ENCODE measurements around the gene CDK13. TPM values are rescaled to one million over a fixed set of nuclear protein-coding genes. Genes with fewer than 3 reads are reported as not detected.
"Not testable (repeated sequence)": the region's sequence is repeated elsewhere in the genome, so short reads cannot be mapped to it uniquely, and the experiment has no call there.

Gene CDK13
- polyA plus RNA-seq (2012; ENCODE audit: insufficient read depth, insufficient read length), result 27.1 TPM

- H3K4me3 ChIP-seq (ENCODE audit: low read length), result peak within 1 kb of the TSS; percentile 91
- peak; percentile 84 for DNase-seq (ENCODE audit: low read depth, low spot score)
Observed at GRCh38 chr7:39949971-39950472, at the start of gene CDK13. Gene CDK13 (plus strand): TSS chr7:39950256. CDS start chr7:39950642, 386 bp downstream.

GRCh38 chr7:39904077-39904486, 46.0 kb upstream of the CDK13 start:
- DNase-seq (ENCODE audit: low read depth, low spot score), result no peak
- H3K4me3 ChIP-seq (ENCODE audit: low read length), result no peak overlapping the region

- DNase-seq (ENCODE audit: low read depth, low spot score), result no peak
- no peak overlapping the region for H3K4me3 ChIP-seq (ENCODE audit: low read length)
Observed at GRCh38 chr7:39908141-39908540, 41.9 kb upstream of the CDK13 start.

- no peak for DNase-seq (ENCODE audit: low read depth, low spot score)
- no peak overlapping the region for H3K4me3 ChIP-seq (ENCODE audit: low read length)
Observed at GRCh38 chr7:39908973-39909372, 41.1 kb upstream of the CDK13 start.

- H3K4me3 ChIP-seq (ENCODE audit: low read length), result no peak overlapping the region
Observed at GRCh38 chr7:39909526-39909925, 40.5 kb upstream of the CDK13 start.

GRCh38 chr7:39910108-39910869, 39.8 kb upstream of the CDK13 start:
- DNase-seq (ENCODE audit: low read depth, low spot score), result peak; percentile 10
- H3K4me3 ChIP-seq (ENCODE audit: low read length), result no peak overlapping the region

More at GRCh38 chr7:39909526-39909925, 40.5 kb upstream of the CDK13 start:
- DNase-seq (ENCODE audit: low read depth, low spot score), result no peak

- DNase-seq (ENCODE audit: low read depth, low spot score), result no peak
- H3K4me3 ChIP-seq (ENCODE audit: low read length), result no peak overlapping the region
Observed at GRCh38 chr7:39911167-39911566, 38.9 kb upstream of the CDK13 start.

GRCh38 chr7:39915847-39916246, 34.2 kb upstream of the CDK13 start:
- DNase-seq (ENCODE audit: low read depth, low spot score), result not testable (repeated sequence)

GRCh38 chr7:39919646-39920045, 30.4 kb upstream of the CDK13 start:
- H3K4me3 ChIP-seq (ENCODE audit: low read length), result no peak overlapping the region
- DNase-seq (ENCODE audit: low read depth, low spot score), result no peak

More at GRCh38 chr7:39915847-39916246, 34.2 kb upstream of the CDK13 start:
- H3K4me3 ChIP-seq (ENCODE audit: low read length), result not testable (repeated sequence)

GRCh38 chr7:39921506-39922175, 28.4 kb upstream of the CDK13 start:
- no peak overlapping the region for H3K4me3 ChIP-seq (ENCODE audit: low read length)
- DNase-seq (ENCODE audit: low read depth, low spot score), result no peak

GRCh38 chr7:39922580-39922979, 27.5 kb upstream of the CDK13 start:
- no peak for DNase-seq (ENCODE audit: low read depth, low spot score)
- H3K4me3 ChIP-seq (ENCODE audit: low read length), result no peak overlapping the region

- no peak overlapping the region for H3K4me3 ChIP-seq (ENCODE audit: low read length)
- DNase-seq (ENCODE audit: low read depth, low spot score), result no peak
Observed at GRCh38 chr7:39923091-39923490, 27.0 kb upstream of the CDK13 start.

- DNase-seq (ENCODE audit: low read depth, low spot score), result no peak
- no peak overlapping the region for H3K4me3 ChIP-seq (ENCODE audit: low read length)
Observed at GRCh38 chr7:39924122-39924521, 25.9 kb upstream of the CDK13 start.

- no peak overlapping the region for H3K4me3 ChIP-seq (ENCODE audit: low read length)
- no peak for DNase-seq (ENCODE audit: low read depth, low spot score)
Observed at GRCh38 chr7:39926111-39926510, 23.9 kb upstream of the CDK13 start.

GRCh38 chr7:39927018-39927417, 23.0 kb upstream of the CDK13 start:
- no peak for DNase-seq (ENCODE audit: low read depth, low spot score)
- H3K4me3 ChIP-seq (ENCODE audit: low read length), result no peak overlapping the region

- H3K4me3 ChIP-seq (ENCODE audit: low read length), result no peak overlapping the region
- no peak for DNase-seq (ENCODE audit: low read depth, low spot score)
Observed at GRCh38 chr7:39934132-39934531, 15.9 kb upstream of the CDK13 start.

GRCh38 chr7:39936761-39937160, 13.3 kb upstream of the CDK13 start:
- no peak overlapping the region for H3K4me3 ChIP-seq (ENCODE audit: low read length)
- DNase-seq (ENCODE audit: low read depth, low spot score), result no peak

GRCh38 chr7:39937366-39938153, 12.5 kb upstream of the CDK13 start:
- H3K4me3 ChIP-seq (ENCODE audit: low read length), result no peak overlapping the region
- DNase-seq (ENCODE audit: low read depth, low spot score), result no peak

- DNase-seq (ENCODE audit: low read depth, low spot score), result no peak
- H3K4me3 ChIP-seq (ENCODE audit: low read length), result no peak overlapping the region
Observed at GRCh38 chr7:39942883-39943282, 7.2 kb upstream of the CDK13 start.

GRCh38 chr7:39946693-39947092, 3.4 kb upstream of the CDK13 start:
- no peak overlapping the region for H3K4me3 ChIP-seq (ENCODE audit: low read length)
- DNase-seq (ENCODE audit: low read depth, low spot score), result no peak

Measured in Jurkat, Clone E6-1 (cell line).